ENCODE results near the gene ANAPC15. TPM values are rescaled to one million over a fixed set of nuclear protein-coding genes. Genes with fewer than 3 reads are reported as not detected.
A peak's percentile ranks its signal among the peaks of the same experiment; 100 is the strongest.
"Not testable (repeated sequence)": the region's sequence is repeated elsewhere in the genome, so short reads cannot be mapped to it uniquely, and the experiment has no call there.

Gene ANAPC15
- total and polyA plus RNA-seq, 2 donors (not counting 1 experiment from before 2014, with no cell fraction given): 24.8 to 97.2 TPM

- Histone ChIP-seq H3K36me3 (ENCODE audit: control insufficient read depth, insufficient read depth, low read length) (no peaks in the 10 kb centered on the region), H4K20me1 (ENCODE audit: control insufficient read depth, extremely low read depth, insufficient read depth, low read length) (no peaks in the 10 kb centered on the region), H3K79me2 (ENCODE audit: control insufficient read depth, insufficient read depth, low read length) (no peaks in the 10 kb centered on the region), H3K9me3 (ENCODE audit: control insufficient read depth, insufficient read depth, low read depth, low read length) (no peaks in the 10 kb centered on the region), H3K4me1 (ENCODE audit: control insufficient read depth, extremely low read depth, insufficient read depth, low read length) (no peaks in the 10 kb centered on the region), H2AFZ (ENCODE audit: low read length) (no peak overlapping the region), H3K4me2 (ENCODE audit: extremely low read depth, insufficient read depth, low read length) (no peak overlapping the region), H3K27me3 (ENCODE audit: control insufficient read depth, insufficient read depth, low read length) (no peaks in the 10 kb centered on the region), H3K4me3 (replicated peaks in 1 of 4; ENCODE audit: control extremely low read depth in 1 of 4, insufficient read depth in 1 of 4, low read depth in 3 of 4, low read length in 4 of 4) (no peak overlapping the region), H3K9ac (ENCODE audit: insufficient read depth, low read length) (no peak overlapping the region), H3K27ac (ENCODE audit: insufficient read depth, low read length) (no peak overlapping the region)
- no peak for DNase-seq (ENCODE audit: low read depth in 2 of 2)
- TF ChIP-seq, protein P1, sequence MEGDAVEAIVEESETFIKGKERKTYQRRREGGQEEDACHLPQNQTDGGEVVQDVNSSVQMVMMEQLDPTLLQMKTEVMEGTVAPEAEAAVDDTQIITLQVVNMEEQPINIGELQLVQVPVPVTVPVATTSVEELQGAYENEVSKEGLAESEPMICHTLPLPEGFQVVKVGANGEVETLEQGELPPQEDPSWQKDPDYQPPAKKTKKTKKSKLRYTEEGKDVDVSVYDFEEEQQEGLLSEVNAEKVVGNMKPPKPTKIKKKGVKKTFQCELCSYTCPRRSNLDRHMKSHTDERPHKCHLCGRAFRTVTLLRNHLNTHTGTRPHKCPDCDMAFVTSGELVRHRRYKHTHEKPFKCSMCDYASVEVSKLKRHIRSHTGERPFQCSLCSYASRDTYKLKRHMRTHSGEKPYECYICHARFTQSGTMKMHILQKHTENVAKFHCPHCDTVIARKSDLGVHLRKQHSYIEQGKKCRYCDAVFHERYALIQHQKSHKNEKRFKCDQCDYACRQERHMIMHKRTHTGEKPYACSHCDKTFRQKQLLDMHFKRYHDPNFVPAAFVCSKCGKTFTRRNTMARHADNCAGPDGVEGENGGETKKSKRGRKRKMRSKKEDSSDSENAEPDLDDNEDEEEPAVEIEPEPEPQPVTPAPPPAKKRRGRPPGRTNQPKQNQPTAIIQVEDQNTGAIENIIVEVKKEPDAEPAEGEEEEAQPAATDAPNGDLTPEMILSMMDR (conservative IDR thresholded peaks at IDR 0.05 in 1 of 2, IDR thresholded peaks at IDR 0.05 in 1 of 2; ENCODE audit: low read depth in 1 of 2, low read length in 2 of 2): no peak
- no peak for TF ChIP-seq EZH2 (IDR thresholded peaks at IDR 0.05; ENCODE audit: low read length, missing control alignments)
These were observed 38.4 kb upstream of the ANAPC15 start for GRCh38 chr11:72150882-72151281.

- Histone ChIP-seq H3K4me2 (ENCODE audit: extremely low read depth, insufficient read depth, low read length) (no peak overlapping the region), H3K27ac (ENCODE audit: insufficient read depth, low read length) (no peak overlapping the region), H3K4me3 (replicated peaks in 1 of 4; ENCODE audit: control extremely low read depth in 1 of 4, insufficient read depth in 1 of 4, low read depth in 3 of 4, low read length in 4 of 4) (no peak overlapping the region), H3K79me2 (ENCODE audit: control insufficient read depth, insufficient read depth, low read length) (no peaks in the 10 kb centered on the region), H3K9me3 (ENCODE audit: control insufficient read depth, insufficient read depth, low read depth, low read length) (no peaks in the 10 kb centered on the region), H3K9ac (ENCODE audit: insufficient read depth, low read length) (no peak overlapping the region), H2AFZ (ENCODE audit: low read length) (no peak overlapping the region), H3K27me3 (ENCODE audit: control insufficient read depth, insufficient read depth, low read length) (no peaks in the 10 kb centered on the region), H3K36me3 (ENCODE audit: control insufficient read depth, insufficient read depth, low read length) (no peaks in the 10 kb centered on the region), H3K4me1 (ENCODE audit: control insufficient read depth, extremely low read depth, insufficient read depth, low read length) (peaks cover 8% of the 10 kb centered on the region), H4K20me1 (ENCODE audit: control insufficient read depth, extremely low read depth, insufficient read depth, low read length) (no peaks in the 10 kb centered on the region)
- DNase-seq (ENCODE audit: low read depth in 2 of 2): no peak
- no peak for TF ChIP-seq EZH2 (IDR thresholded peaks at IDR 0.05; ENCODE audit: low read length, missing control alignments)
- TF ChIP-seq, protein P1 (conservative IDR thresholded peaks at IDR 0.05 in 1 of 2, IDR thresholded peaks at IDR 0.05 in 1 of 2; ENCODE audit: low read depth in 1 of 2, low read length in 2 of 2): no peak
These were observed 34.1 kb upstream of the ANAPC15 start for GRCh38 chr11:72146625-72147024.

DNA sequence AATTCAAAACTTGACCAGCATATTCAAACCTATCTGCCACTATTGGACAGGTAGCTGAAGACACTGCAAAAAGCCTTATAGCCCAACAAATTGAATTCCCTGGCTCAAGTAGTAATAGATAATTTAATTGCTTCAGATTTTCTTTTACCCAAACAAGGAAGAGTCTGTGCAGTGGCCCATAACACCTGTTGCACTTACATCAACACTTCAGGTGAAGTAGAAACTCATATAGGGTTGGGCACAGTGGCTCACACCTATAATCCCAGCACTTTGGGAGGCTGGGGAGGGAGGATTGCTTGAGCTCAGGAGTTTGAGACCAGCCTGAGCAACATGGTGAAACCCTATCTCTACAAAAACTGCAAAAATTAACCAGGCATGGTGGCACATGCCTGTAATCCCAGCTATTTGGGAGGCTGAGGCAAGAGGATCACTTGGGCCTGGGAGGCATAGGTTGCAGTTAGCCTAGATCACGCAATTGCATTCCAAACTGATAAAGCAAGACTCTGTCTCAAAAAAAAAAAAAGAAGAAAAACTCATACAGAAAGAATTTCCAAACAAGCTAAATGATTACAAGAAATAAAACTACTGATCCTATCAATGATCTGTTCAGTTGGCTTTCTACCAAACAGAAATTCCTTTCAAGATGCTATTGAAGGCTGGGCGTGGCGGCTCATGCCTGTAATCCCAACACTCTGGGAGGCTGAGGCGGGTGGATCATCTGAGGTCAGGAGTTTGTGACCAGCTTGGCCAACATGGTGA, 32.5 kb upstream of the ANAPC15 start:
- Histone ChIP-seq H3K9ac (ENCODE audit: insufficient read depth, low read length) (no peak overlapping the region), H3K27ac (ENCODE audit: insufficient read depth, low read length) (peak overlapping the region; percentile 79), H3K4me2 (ENCODE audit: extremely low read depth, insufficient read depth, low read length) (no peak overlapping the region), H3K36me3 (ENCODE audit: control insufficient read depth, insufficient read depth, low read length) (no peaks in the 10 kb centered on the region), H3K4me1 (ENCODE audit: control insufficient read depth, extremely low read depth, insufficient read depth, low read length) (peaks cover 8% of the 10 kb centered on the region), H3K4me3 (replicated peaks in 1 of 4; ENCODE audit: control extremely low read depth in 1 of 4, insufficient read depth in 1 of 4, low read depth in 3 of 4, low read length in 4 of 4) (no peak overlapping the region), H3K9me3 (ENCODE audit: control insufficient read depth, insufficient read depth, low read depth, low read length) (no peaks in the 10 kb centered on the region), H2AFZ (ENCODE audit: low read length) (no peak overlapping the region), H3K79me2 (ENCODE audit: control insufficient read depth, insufficient read depth, low read length) (no peaks in the 10 kb centered on the region), H3K27me3 (ENCODE audit: control insufficient read depth, insufficient read depth, low read length) (no peaks in the 10 kb centered on the region), H4K20me1 (ENCODE audit: control insufficient read depth, extremely low read depth, insufficient read depth, low read length) (no peaks in the 10 kb centered on the region)
- TF ChIP-seq, protein P1 (conservative IDR thresholded peaks at IDR 0.05 in 1 of 2, IDR thresholded peaks at IDR 0.05 in 1 of 2; ENCODE audit: low read depth in 1 of 2, low read length in 2 of 2): no peak
- no peak for TF ChIP-seq EZH2 (IDR thresholded peaks at IDR 0.05; ENCODE audit: low read length, missing control alignments)
- DNase-seq (ENCODE audit: low read depth in 2 of 2): peak; percentile 38 to 85

- not testable (repeated sequence) for H3K4me2 ChIP-seq (ENCODE audit: extremely low read depth, insufficient read depth, low read length); H3K9me3 ChIP-seq (ENCODE audit: control insufficient read depth, insufficient read depth, low read depth, low read length); H3K79me2 ChIP-seq (ENCODE audit: control insufficient read depth, insufficient read depth, low read length); DNase-seq (ENCODE audit: low read depth in 2 of 2); H3K4me1 ChIP-seq (ENCODE audit: control insufficient read depth, extremely low read depth, insufficient read depth, low read length); H3K4me3 ChIP-seq (replicated peaks in 1 of 4; ENCODE audit: control extremely low read depth in 1 of 4, insufficient read depth in 1 of 4, low read depth in 3 of 4, low read length in 4 of 4); H4K20me1 ChIP-seq (ENCODE audit: control insufficient read depth, extremely low read depth, insufficient read depth, low read length); H3K9ac ChIP-seq (ENCODE audit: insufficient read depth, low read length); H3K36me3 ChIP-seq (ENCODE audit: control insufficient read depth, insufficient read depth, low read length); H2AFZ ChIP-seq (ENCODE audit: low read length); H3K27ac ChIP-seq (ENCODE audit: insufficient read depth, low read length); H3K27me3 ChIP-seq (ENCODE audit: control insufficient read depth, insufficient read depth, low read length)
These were observed 30.0 kb upstream of the ANAPC15 start for GRCh38 chr11:72142543-72142942.
